GM04503 (cell line): ENCODE data around the gene C21orf58.
A peak's percentile ranks its signal among the peaks of the same experiment; 100 is the strongest.
"Not testable (repeated sequence)": the region's sequence is repeated elsewhere in the genome, so short reads cannot be mapped to it uniquely, and the experiment has no call there.

Experiments
- DNase-seq: peaks from one replicate; pipeline ENCODE4 v3.0.0-alpha.2; 2012; ENCODE audit warnings: low read depth

C21orf58 gene

GRCh38 chr21:46323710-46324389 is at the start of gene C21orf58, which contains the start of gene PCNT:
TSS of gene C21orf58 (minus strand) at chr21:46323870. CDS start at chr21:46322738, 1,132 bp downstream.
TSS of gene PCNT (plus strand) at chr21:46324156. CDS start at chr21:46324229, 73 bp downstream.
- DNase-seq: peak; percentile 81

GRCh38 chr21:46372947-46373346 is 49.3 kb upstream of the C21orf58 start:
- not testable (repeated sequence) for DNase-seq

GRCh38 chr21:46372014-46372485 is 48.4 kb upstream of the C21orf58 start:
- no peak for DNase-seq

DNA sequence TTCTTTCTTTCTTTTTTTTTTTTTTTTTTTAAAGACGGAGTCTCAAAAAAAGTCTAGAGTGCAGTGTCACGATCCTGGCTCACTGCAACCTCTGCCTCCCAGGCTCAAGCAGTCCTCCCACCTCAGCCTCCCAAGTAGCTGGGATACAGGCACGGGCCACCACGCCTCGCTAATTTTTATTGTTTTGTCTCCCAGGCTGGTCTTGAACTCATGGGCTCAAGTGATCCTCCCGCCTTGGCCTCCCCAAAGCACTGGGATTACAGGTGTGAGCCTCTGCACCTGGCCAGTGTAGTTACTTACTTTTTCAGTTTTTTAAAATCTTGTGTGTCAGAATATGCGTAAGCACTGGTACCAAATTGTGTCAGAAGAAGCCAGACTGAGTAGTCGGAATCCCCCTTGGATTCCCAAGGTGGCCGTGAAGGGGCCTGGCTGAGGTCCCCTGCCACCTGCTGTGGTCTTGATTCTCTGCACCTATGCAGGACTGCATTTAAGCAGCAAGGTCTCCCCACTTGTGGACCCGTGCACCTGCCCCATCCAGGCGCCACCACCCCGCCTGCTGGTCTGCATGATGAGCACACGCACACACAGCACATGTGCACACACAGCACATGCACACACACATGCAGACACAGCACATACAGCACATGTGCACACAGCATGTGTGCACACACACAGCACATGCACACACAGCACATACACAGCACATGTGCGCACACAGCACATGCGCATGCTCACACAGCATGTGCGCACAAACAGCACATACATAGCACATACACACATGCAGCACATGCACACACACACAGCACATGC is 47.7 kb upstream of the C21orf58 start:
- no peak for DNase-seq

- no peak for DNase-seq
Measured at GRCh38 chr21:46369520-46370235, 46.0 kb upstream of the C21orf58 start.

GRCh38 chr21:46368533-46369285 is 45.0 kb upstream of the C21orf58 start:
- no peak for DNase-seq

DNA sequence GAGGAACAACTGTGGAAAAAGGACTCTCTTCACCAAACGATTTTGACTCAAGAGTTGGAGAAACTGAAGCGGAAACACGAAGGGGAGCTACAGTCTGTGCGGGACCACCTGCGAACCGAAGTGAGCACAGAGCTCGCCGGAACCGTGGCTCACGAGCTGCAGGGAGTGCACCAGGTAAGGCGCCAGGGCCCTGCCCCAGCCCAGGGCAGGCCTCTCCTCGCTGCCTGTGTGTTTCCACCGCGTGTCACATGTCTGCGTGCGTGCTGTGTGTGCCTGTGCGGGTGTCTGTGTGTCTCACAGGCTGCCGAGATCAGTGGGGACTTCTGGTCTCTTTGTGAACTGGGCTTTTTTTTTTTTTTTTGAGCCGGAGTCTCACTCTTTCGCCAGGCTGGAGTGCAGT is 43.3 kb upstream of the C21orf58 start:
- DNase-seq: no peak

- DNase-seq: no peak
Measured at GRCh38 chr21:46366561-46366960, 42.9 kb upstream of the C21orf58 start.

DNA sequence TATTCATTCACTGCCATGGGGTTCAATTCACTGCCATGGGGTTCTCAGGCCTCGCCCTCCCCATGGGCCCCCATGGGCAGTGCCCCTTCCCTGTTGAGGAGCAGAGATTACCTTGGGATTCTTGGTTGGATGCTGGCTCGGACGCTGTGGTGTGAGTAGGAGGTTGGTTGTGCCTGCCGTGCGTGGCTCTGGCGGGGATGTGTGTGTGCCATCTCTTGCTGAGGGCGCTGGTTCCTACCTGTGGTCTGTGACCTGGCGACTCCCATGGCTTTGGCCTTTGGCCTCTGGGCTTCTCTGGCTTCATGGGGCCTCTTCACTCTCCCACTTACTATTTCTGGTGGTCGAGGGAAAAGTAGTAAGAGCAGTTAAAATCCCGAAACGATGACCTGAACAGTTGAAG is 42.4 kb upstream of the C21orf58 start:
- DNase-seq: no peak

- DNase-seq: no peak
Measured at GRCh38 chr21:46363698-46364097, 40.0 kb upstream of the C21orf58 start.

DNA sequence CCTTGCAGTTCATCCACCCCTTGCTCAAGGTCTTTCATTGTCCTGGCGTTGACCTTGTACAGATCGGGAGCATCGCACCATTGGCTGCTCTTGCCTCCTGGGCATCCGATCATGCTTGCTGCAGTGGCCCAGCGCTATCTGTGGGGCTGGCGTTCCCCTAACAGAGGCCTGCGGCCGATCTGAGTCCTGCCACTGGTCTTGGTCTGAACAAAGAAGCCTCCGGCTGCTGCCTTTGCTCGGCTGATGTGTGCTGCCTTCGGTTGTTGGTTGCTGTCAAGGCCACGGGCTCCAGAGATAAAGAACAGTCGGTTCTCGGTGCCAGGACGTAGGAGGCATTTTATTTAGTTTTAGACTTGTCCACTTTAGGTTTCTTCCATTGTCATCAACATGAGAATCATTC is 39.3 kb upstream of the C21orf58 start:
- no peak for DNase-seq

DNA sequence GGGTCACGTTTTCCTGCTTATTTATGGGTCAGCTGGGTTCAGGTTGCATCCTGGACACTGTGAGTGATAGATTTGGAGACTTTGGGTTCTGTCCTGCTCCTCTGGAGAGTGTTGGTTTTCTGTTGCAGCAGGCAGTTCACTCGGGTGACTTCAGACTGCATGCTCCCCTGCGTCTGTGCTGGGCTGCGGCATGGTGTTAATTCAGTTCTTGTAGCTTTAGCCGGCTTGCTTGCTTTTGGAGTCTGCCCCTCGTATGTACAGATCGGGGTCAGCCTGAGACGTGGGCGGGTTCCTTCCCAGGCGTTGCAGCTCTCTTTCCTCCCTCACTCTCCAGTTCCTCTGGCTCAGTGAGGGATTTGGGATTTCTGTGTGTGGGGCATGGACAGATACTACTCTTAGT is 38.3 kb upstream of the C21orf58 start:
- DNase-seq: no peak

- no peak for DNase-seq
Measured at GRCh38 chr21:46361176-46361575, 37.5 kb upstream of the C21orf58 start.

- DNase-seq: no peak
Measured at GRCh38 chr21:46357684-46358425, 34.2 kb upstream of the C21orf58 start.

DNA sequence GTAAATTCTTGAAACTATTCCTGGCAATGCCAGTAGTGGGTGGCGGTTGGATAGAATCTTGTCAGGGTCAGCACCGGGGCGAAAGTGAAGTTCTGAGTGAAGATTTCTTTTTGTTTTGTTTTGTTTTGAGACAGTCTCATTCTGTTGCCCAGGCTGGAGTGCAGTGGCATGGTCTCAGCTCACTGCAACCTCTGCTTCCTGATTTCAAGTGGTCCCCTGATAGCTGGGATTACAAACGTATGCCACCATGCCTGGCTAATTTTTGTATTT is 33.6 kb upstream of the C21orf58 start:
- DNase-seq: no peak

DNA sequence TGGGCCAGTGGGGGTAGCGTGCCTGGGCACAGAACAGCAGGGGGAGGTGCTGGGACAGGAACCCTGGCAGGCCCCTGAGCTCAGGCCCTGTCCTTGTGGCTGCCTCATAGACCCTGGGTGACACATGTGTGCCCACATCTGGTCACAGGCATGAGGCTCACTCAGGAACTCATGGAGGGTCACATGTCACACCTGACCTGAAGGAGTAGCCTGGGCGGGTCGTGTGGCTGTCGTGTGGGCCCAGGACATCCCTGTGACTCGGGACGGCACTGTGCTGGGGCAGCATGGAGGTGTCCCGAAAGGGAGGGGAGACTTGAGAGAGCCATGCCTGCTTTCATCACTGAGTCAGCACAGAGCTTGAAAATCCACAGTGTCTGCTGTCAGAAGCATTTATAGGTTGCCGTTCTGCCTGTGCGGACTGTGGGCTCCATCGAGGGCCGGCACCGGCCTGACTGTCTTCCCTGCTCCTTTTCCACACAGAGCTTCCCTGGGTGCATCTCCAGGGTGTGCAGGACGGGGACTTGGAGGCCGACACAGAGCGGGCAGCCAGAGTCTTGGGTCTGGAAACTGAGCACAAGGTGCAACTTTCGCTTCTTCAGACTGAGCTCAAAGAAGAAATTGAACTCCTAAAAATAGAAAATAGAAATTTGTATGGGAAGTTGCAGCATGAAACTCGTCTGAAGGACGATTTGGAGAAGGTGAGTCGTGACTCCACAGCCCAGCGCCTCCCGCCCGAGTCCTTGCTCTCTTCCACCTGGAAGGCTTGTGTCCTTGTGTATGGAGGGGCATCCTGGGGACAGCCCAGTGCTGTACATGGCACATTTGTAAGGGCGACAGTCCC is 33.0 kb upstream of the C21orf58 start:
- no peak for DNase-seq

DNA sequence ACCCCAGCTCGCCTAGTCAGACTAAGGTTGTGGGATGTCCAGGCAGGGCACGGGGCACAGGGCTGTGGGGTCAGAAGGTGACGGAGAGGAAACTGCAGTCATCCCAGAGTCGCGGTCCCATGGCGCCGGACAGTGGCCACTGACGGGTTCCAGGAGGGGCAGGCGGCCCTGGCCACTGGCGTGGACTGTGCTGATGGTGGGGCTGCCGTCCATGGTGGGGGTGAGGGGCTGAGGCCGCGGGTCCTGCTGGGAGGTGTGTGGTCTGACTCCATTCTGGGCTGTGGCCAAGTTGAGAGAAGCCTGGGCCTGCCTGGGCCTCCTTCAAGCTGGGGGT is 32.3 kb upstream of the C21orf58 start:
- DNase-seq: no peak

- DNase-seq: no peak
Measured at GRCh38 chr21:46355161-46356004, 31.7 kb upstream of the C21orf58 start.

DNA sequence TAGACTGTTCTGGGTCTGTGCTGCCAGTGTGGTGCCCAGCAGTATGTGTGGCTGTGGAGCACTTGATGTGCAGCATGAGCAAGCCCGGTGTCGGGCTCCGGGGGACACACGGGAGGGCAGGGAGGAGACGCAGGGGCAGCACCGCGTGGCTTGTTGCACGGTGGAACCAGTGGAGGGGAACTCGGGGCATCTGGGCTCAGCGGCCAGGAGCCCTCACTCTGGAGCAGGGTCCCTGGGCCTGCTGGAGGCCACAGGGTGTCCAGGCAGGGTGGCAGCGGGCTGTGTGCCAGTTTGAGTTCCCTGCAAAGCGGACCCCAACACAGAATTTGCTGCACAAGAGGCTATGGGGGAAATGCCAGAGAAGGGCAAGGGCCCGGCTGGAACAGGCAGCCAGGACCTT is 30.8 kb upstream of the C21orf58 start:
- DNase-seq: no peak

- no peak for DNase-seq
Measured at GRCh38 chr21:46354046-46354445, 30.4 kb upstream of the C21orf58 start.
